H1 (cell line): ENCODE results near the gene ACY1.

Experiments
- CBX8 ChIP-seq: fragments of 300-800, 300-1000 bp; sonication (generic); IDR thresholded peaks from 2 replicates; pipeline ENCODE4 v1.7.1; 2016; ENCODE audit warnings: low read depth, low read length, borderline replicate concordance
- CHD2 ChIP-seq: IDR thresholded peaks from 2 replicates; pipeline ENCODE4 v1.6.1; 2012; ENCODE audit warnings: low read length, improper control_type of control experiment
- CTCF ChIP-seq, 3 experiments: IDR thresholded peaks; 1 replicate in 2 of 3; 2 replicates in 1 of 3; pipeline versions ENCODE4 v1.5.1 to v1.6.1; 2011; ENCODE audit warnings: low read length in 3 of 3, mild to moderate bottlenecking in 3 of 3, inconsistent platforms in 2 of 3, low read depth in 1 of 3, moderate library complexity in 1 of 3; ENCODE audit not compliant: insufficient read depth in 1 of 3; ENCODE audit errors: control extremely low read depth in 1 of 3
- GTF2F1 ChIP-seq: IDR thresholded peaks from 2 replicates; pipeline ENCODE4 v1.6.1; 2012; ENCODE audit warnings: low read depth, low read length, improper control_type of control experiment, borderline replicate concordance
- JUND ChIP-seq: IDR thresholded peaks from 2 replicates; pipeline ENCODE4 v1.6.1; 2011; ENCODE audit warnings: mild to moderate bottlenecking, improper control_type of control experiment, low read length
- MAX ChIP-seq: IDR thresholded peaks from 2 replicates; pipeline ENCODE4 v1.6.1; 2012; ENCODE audit warnings: inconsistent platforms
- POLR2A ChIP-seq, 2 experiments: IDR thresholded peaks; 1 replicate in 1 of 2; 2 replicates in 1 of 2; pipeline ENCODE4 v1.6.1; 2011; ENCODE audit warnings: low read depth in 2 of 2, low read length in 2 of 2, mild to moderate bottlenecking in 2 of 2; ENCODE audit errors: control extremely low read depth in 1 of 2
- SAP30 ChIP-seq: fragments of 300-600 bp; sonication (generic); IDR thresholded peaks from 2 replicates; pipeline ENCODE4 v1.7.1; 2012; ENCODE audit warnings: low read length, moderate library complexity, mild to moderate bottlenecking, inconsistent platforms; ENCODE audit not compliant: insufficient read depth, insufficient replicate concordance

GRCh38 chr3:51968170-51968775, 15.1 kb upstream of the ACY1 start:
- TF ChIP-seq CTCF (IDR thresholded peaks at IDR 0.05; ENCODE audit: control extremely low read depth in 1 of 3, insufficient read depth in 1 of 3, low read depth in 1 of 3, low read length in 3 of 3) (no peak), SAP30 (no peak), POLR2A (IDR thresholded peaks at IDR 0.05; ENCODE audit: control extremely low read depth in 1 of 2, low read depth in 2 of 2, low read length in 2 of 2) (no peak; a peak in 1 of 3 replicates), MAX (peak; percentile 50; the same call in 1 of the 2 replicates), CBX8 (no peak), JUND (no peak), CHD2 (no peak), GTF2F1 (no peak)
